Activated CD4-positive, CD25-positive, alpha-beta regulatory T cell treated with anti-CD3 and anti-CD28 coated beads, Interleukin-2, amount 50 U/mL, for 16 hours (primary cell): ENCODE results near the gene DENND11.

ENCODE experiments used
- DNase-seq: peaks from one replicate; pipeline ENCODE4 v3.0.0-alpha.2; 2020; ENCODE audit warnings: low read depth, low spot score

Gene DENND11

DNA sequence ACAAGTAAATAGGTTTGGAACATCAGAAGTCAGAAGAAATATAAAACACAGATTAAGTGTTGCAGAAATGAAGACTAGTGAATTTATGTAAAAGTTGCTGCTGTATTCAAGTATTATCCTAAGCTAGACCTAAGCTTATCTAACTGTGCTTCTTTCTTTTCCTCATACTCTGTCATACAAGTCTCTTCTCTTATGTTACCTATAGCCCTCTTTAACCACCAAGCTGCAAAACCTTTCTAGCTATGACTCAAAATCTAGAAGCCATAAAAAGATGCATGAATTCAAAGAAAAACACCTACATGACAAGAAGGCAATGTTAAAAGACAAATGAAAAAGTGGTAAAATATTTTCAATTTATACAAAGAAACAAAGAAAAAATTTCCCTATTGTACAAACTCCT is 23.0 kb downstream of the DENND11 start:
- no peak for DNase-seq

DNA sequence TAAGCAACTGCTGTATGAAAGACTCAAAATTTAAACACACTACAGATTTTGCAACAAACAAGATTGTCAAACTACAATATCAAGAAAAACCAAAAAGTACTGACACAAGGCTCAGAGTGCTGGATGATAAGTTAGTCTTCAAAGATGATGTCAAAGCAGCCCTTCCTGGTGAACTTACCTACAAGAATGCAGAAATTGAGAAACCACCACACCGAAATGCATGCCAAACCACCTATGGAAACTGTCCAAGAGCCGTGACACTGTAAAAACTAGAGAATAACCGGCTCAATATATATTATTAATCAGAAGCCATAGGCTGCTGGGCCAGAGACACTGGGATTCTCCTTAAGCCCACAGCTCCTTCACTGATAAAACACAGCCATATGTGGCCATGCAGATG is 25.3 kb downstream of the DENND11 start:
- DNase-seq, result no peak

DNA sequence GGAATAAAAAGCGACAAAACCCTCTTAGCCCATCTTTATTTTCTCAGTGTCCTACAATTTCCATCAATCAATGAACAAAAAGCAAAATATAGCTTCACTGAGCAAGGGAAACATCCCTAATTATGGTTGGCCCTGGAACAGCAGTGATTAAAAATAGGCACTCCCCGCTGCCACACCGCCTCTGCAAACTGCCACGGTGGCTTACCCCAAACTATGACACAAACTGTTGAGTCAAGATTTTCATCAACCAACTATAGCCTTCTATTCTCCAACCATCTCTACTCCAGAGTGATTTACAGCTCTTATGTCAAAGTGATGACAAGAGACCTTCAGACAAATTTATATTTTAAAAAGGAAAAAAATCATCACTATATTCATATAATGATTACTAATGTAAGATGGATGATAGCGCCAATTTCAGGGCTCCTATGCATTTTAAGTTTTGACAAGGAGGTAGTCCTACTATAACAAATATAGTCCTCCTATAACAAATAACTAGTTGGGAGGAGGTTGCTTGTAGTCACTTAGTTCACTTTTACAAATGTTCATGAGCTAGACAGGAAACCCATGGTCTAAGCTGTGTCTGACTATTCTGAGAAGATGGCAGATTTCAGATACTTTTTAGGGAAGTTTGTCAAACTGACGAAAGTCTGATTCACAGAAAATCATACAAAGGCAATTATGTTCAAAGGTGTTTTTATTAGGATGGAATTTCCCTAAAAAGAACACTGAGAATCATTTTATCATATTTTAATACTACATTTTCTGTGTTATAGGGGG is 26.3 kb downstream of the DENND11 start:
- DNase-seq, result no peak

DNA sequence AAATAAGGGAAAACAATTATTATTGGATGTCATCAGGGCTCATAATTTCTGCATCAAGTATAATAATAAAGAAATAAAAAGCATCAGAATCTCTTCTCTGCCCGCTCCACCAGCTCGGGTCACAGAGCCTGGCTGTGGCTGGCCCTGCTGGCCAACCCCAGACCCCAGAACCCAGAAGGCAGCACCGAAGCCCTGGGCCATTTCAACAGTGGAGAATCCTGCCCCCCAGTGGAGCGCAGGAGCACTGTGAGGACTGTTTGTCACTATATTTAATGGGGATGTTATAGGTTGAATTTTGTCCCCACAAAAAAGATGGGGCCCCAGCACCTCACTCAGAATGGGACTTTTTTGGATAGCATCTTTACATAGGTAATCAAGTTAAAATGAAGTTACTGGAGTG is 27.3 kb downstream of the DENND11 start:
- no peak for DNase-seq

- no peak for DNase-seq
Measured at GRCh38 chr7:141674171-141674671, 27.7 kb downstream of the DENND11 start.

- no peak for DNase-seq
Measured at GRCh38 chr7:141673346-141673745, 28.6 kb downstream of the DENND11 start.

DNA sequence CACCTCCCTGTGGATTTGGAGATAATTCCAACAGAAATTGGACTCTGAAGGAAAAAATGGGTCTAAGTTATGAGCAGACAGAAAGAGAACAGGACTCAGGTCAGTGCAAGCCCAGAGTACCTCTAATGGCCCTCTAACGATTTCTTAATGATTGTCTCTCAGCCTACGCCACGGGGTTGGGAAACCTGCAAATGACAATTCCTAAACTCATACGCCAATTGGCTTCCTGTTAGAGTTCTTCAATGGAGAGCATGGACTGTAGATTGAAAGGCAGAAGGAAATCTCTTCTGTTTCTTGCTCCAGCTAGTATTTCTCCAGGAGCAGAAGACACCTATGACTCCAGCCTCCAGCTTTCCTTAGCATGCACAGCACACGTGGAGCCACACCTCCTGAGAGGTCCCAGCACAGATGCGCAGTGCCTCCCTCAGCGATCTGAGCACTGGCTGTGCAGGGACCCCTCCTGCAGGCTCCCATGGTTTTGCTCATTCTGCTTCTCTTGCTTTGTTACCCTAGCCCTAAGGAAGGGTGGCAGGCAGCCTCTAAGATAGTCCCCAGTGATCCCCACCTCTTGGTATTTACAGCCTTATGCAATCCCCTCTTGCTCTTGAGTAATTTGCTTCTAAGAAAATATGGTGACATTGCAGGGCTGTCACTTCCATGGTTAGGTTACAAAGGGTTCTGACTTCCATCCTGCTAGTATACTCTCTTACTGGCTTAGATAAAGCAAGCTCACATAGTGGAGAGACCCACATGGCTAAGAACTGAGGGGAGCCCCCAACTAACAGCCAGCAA is 30.1 kb downstream of the DENND11 start:
- DNase-seq, result no peak

GRCh38 chr7:141668853-141669252 is 33.1 kb downstream of the DENND11 start:
- no peak for DNase-seq

DNA sequence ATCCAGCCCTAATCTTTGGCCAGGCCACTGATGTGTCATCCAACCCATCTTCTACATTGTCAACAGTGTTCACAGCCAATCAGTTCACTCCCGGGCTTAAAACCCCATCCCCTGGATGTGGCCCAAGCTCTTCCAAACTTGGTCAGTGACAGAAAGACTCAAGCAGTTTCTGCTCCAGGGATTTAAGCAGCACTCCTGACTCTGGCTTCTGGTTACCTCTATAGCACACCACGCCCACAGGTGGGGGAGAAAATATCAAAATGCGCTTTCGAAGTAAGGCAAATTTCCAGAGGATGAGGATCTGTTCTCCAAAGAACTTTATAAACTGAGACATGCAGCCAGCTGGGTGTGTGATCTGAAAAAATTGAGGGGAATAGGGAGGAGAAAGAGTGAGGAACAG is 35.9 kb downstream of the DENND11 start:
- no peak for DNase-seq

GRCh38 chr7:141665208-141666035 is 36.5 kb downstream of the DENND11 start:
- DNase-seq, result no peak

- no peak for DNase-seq
Measured at GRCh38 chr7:141664450-141664849, 37.5 kb downstream of the DENND11 start.

DNA sequence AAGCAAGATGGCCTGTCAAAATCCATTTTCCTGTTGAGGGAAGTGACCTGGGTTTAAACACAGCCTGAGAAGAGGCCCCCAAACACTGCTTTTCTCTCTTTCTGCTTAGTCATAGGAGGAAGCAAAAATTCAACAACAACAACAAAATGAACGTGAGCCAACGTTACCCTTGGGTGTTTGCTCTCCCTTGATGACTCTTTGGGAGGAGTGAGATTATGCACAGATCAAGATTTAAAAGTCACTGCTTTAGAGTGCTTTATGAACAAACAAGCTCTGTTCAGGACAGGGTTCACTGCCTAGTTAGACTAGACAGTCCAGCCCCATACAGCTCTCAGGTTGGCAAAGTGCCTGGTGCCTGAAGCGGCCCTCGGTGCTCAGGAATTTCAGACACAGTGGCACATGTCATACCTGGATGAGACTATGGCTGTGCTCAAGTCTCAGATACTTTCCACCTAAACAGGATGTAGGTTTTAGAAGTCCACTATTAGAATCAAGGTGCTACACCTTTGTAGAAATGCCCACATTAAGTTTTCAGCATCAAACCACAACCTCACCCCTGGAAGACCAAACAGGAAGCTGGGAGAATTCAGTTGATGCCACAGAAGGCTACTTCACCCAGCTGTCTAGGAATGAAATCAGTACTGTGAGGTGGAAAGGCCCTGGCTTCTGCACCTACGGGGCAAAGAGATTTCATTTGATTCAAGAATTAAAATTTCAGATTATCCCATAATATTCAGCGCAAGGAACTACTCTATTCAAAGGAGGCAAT is 38.7 kb downstream of the DENND11 start:
- DNase-seq, result no peak

DNA sequence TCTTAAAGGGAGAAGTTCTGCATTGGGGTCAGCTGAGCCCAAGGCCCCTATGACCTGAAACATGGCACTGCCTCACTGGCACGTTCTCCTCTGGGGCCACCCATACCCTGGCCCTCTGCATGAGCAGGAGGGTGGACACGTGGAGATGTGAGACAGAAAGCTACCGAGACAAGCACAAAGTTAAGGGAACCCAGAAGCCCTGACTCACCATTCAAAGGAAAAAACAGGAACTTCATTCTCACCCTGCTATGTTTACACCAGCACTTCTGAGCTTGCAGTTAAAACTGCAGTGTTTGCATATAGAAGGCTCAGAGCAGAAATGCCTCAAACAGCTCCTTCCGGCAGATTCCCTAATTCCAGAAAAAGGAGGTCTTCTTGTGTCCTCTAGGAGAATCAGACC is 41.7 kb downstream of the DENND11 start:
- DNase-seq, result no peak

- DNase-seq, result no peak
Measured at GRCh38 chr7:141659501-141659900, 42.5 kb downstream of the DENND11 start.

DNA sequence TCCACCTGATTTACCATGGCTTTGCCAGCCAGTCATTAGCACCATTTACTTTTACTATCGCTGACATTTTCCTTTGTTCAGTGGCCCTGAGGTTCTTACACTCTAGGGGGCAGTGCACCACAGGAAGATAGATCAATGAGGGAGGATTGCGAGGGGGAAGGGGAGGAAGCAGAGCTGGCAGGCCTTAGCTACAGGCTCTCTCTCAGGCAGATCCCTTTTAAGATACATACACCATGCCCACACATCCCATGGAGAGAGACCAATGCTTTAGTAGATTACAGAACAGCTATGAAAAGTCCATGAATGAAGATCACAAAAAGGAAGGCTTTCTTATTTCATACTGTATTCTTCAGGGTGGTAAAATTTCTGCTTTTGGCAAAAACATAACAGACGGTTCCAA is 47.4 kb downstream of the DENND11 start:
- peak; percentile 36 for DNase-seq

- no peak for DNase-seq
Measured at GRCh38 chr7:141652691-141653090, 49.3 kb downstream of the DENND11 start.
